CD14-positive monocyte (primary cell): ENCODE results near the gene PI4K2A. TPM values are rescaled to one million over a fixed set of nuclear protein-coding genes. Genes with fewer than 3 reads are reported as not detected.
"Not testable (repeated sequence)": the region's sequence is repeated elsewhere in the genome, so short reads cannot be mapped to it uniquely, and the experiment has no call there.

Experiments used
- DNase-seq, 3 donors: peaks; one replicate each; pipeline ENCODE4 v3.0.0-alpha.2; 2011 to 2022
- H2AFZ ChIP-seq: 2 replicates; pipeline ENCODE4 v1.6.0; 2012; ENCODE audit warnings: mild to moderate bottlenecking, low read depth, low read length, inconsistent platforms; ENCODE audit not compliant: insufficient read depth, poor library complexity, severe bottlenecking
- H3K27ac ChIP-seq, 2 donors: 1 replicate in 1 of 2; 2 replicates in 1 of 2; pipeline ENCODE4 v1.5.1; 2012 to 2013; ENCODE audit warnings: low read length in 2 of 2, control low read depth in 1 of 2, inconsistent platforms in 1 of 2, low read depth in 1 of 2, mild to moderate bottlenecking in 1 of 2
- H3K27me3 ChIP-seq, 2 donors: one replicate each; pipeline versions ENCODE4 v1.6.0 to v1.6.1; 2011 to 2013; ENCODE audit warnings: low read length in 2 of 2; ENCODE audit not compliant: control insufficient read depth in 2 of 2, insufficient read depth in 2 of 2
- H3K36me3 ChIP-seq, 2 donors: replicated peaks in 1 of 2; 1 replicate in 1 of 2; 2 replicates in 1 of 2; pipeline versions ENCODE4 v1.5.1 to v1.6.1; 2012 to 2013; ENCODE audit warnings: low read length in 2 of 2, control low read depth in 1 of 2, inconsistent platforms in 1 of 2, mild to moderate bottlenecking in 1 of 2; ENCODE audit not compliant: insufficient read depth in 2 of 2, control insufficient read depth in 1 of 2
- H3K4me1 ChIP-seq, 2 donors: 1 replicate in 1 of 2; 2 replicates in 1 of 2; pipeline versions ENCODE4 v1.5.1 to v1.6.1; 2012 to 2013; ENCODE audit warnings: low read length in 2 of 2, control low read depth in 1 of 2, inconsistent platforms in 1 of 2, mild to moderate bottlenecking in 1 of 2, moderate library complexity in 1 of 2; ENCODE audit not compliant: insufficient read depth in 2 of 2, control insufficient read depth in 1 of 2
- H3K4me2 ChIP-seq: replicated peaks from 2 replicates; pipeline ENCODE3; 2012; ENCODE audit warnings: low read length, moderate library complexity, mild to moderate bottlenecking; ENCODE audit not compliant: poor library complexity, severe bottlenecking; ENCODE audit errors: extremely low read depth
- H3K4me3 ChIP-seq, 3 experiments: fragments of 200-600 bp in 1 of 3; sonication (generic) in 1 of 3; replicated peaks in 1 of 3; 1 replicate in 2 of 3; 2 replicates in 1 of 3; pipeline ENCODE4 v1.5.1; 2011 to 2013; ENCODE audit warnings: low read length in 3 of 3, mild to moderate bottlenecking in 3 of 3, control low read depth in 2 of 3, low read depth in 2 of 3, inconsistent platforms in 1 of 3, moderate library complexity in 1 of 3
- H3K79me2 ChIP-seq: 2 replicates; pipeline ENCODE4 v1.6.0; 2012; ENCODE audit warnings: mild to moderate bottlenecking, control low read depth, inconsistent platforms, low read length, moderate library complexity; ENCODE audit not compliant: insufficient read depth
- H3K9ac ChIP-seq: 2 replicates; pipeline ENCODE4 v1.6.0; 2017; ENCODE audit warnings: low read length, mild to moderate bottlenecking; ENCODE audit not compliant: insufficient read depth, poor library complexity, severe bottlenecking
- H3K9me3 ChIP-seq, 2 donors: replicated peaks in 1 of 2; 1 replicate in 1 of 2; 2 replicates in 1 of 2; pipeline versions ENCODE4 v1.5.1 to v1.6.1; 2012 to 2013; ENCODE audit warnings: low read length in 2 of 2, control low read depth in 1 of 2; ENCODE audit not compliant: control insufficient read depth in 1 of 2, insufficient read depth in 1 of 2
- H4K20me1 ChIP-seq: 2 replicates; pipeline ENCODE4 v1.6.0; 2012; ENCODE audit warnings: mild to moderate bottlenecking, low read length, control low read depth, moderate library complexity; ENCODE audit not compliant: insufficient read depth
- H3K27ac Mint-ChIP-seq, 7 donors: one replicate each; pipeline ENCODE4 v1.8.0; 2020; ENCODE audit warnings: mild to moderate bottlenecking in 7 of 7, mixed read lengths in 7 of 7, moderate library complexity in 6 of 7, inconsistent platforms in 2 of 7
- H3K27me3 Mint-ChIP-seq, 3 donors: one replicate each; pipeline ENCODE4 v1.8.0; 2021 to 2022; ENCODE audit warnings: low read depth in 3 of 3, mild to moderate bottlenecking in 3 of 3, mixed read lengths in 3 of 3, moderate library complexity in 3 of 3, inconsistent platforms in 1 of 3
- H3K36me3 Mint-ChIP-seq, 2 donors: one replicate each; pipeline ENCODE4 v1.8.0; 2020; ENCODE audit warnings: mixed read lengths in 2 of 2, inconsistent platforms in 1 of 2, mild to moderate bottlenecking in 1 of 2
- H3K4me1 Mint-ChIP-seq: one replicate; pipeline ENCODE4 v1.8.0; 2020; ENCODE audit warnings: mild to moderate bottlenecking, mixed read lengths
- H3K4me3 Mint-ChIP-seq, 2 donors: one replicate each; pipeline ENCODE4 v1.8.0; 2020; ENCODE audit warnings: mild to moderate bottlenecking in 2 of 2, mixed read lengths in 2 of 2, moderate library complexity in 1 of 2
- H3K9me3 Mint-ChIP-seq, 7 donors: one replicate each; pipeline ENCODE4 v1.8.0; 2020 to 2022; ENCODE audit warnings: mixed read lengths in 7 of 7, mild to moderate bottlenecking in 6 of 7, moderate library complexity in 6 of 7, inconsistent platforms in 2 of 7
- WGBS: methylation state at CpG from one replicate; pipeline ENCODE4 v1.1.5; 2013; ENCODE audit warnings: missing lambda C conversion rate; ENCODE audit not compliant: insufficient coverage; 5-methylcytosine and 5-hydroxymethylcytosine counted together
- intact Hi-C, 2 donors: fragments of 100-400 bp; cut with micrococcal nuclease; formaldehyde crosslinking; loops; one replicate each; pipeline versions ENCODE4 v1.15.0 to v1.15.1; 2023
- polyA plus RNA-seq, 3 donors: library from polyadenylated mRNA; depleted of rRNA in 1 of 3; unstranded in 2 of 3; stranded (reverse) in 1 of 3; fragments of 300-500 nt in 2 of 3; fragments of >200 nt in 1 of 3; fragmentation: Illumina TruSeq in 2 of 3; gene quantifications; 1 replicate in 2 of 3; 2 replicates in 1 of 3; pipeline ENCODE4 v1.2.3, GENCODE V29; 2012 to 2021
- TF ChIP-seq, protein P1 (sequence below): fragments of 200-600 bp; IDR thresholded peaks from one replicate; pipeline ENCODE4 v1.8.0; 2022; ENCODE audit warnings: antibody characterized with exemption, mild to moderate bottlenecking

Gene PI4K2A
- polyA plus RNA-seq, 3 donors, result 5.8 to 16.4 (median 6.7) TPM

GRCh38 chr10:97640868-97641811 is 669 bp downstream of the PI4K2A start:
- peak overlapping the region; percentile 91 for H3K4me2 ChIP-seq
- WGBS, result 2% methylated on average over 59 of the region's 67 CpGs
- Mint-ChIP-seq H3K27me3 (peaks cover 2 to 9% (median 3%) of the 10 kb centered on the region in 3 donors), H3K36me3 (peaks cover 30 to 31% of the 10 kb centered on the region in 2 donors), H3K9me3 (no peaks in the 10 kb centered on the region), H3K4me1 (peaks cover 19% of the 10 kb centered on the region), H3K4me3 (peak overlapping the region; percentile 96 to 97), H3K27ac (peak overlapping the region; percentile 89 to 97 (median 91))
- peak overlapping the region; percentile 79 to 90 for H3K27ac ChIP-seq
- DNase-seq, result peak; percentile 67 to 75 (median 70)
- H3K9me3 ChIP-seq, result no peaks in the 10 kb centered on the region
- H3K4me3 ChIP-seq, result peak overlapping the region; percentile 85 to 96 (median 88)
- intact Hi-C loops, result loop anchor here in 1 of 2 donors (5.0 kb wide), 1 partner anchor 46 kb away; the partner anchor contains the start of gene AVPI1
- peaks cover 15% of the 10 kb centered on the region for H4K20me1 ChIP-seq
- H3K9ac ChIP-seq, result peak overlapping the region; percentile 96
- peaks cover 20% of the 10 kb centered on the region for H3K79me2 ChIP-seq
- H2AFZ ChIP-seq, result peak overlapping the region; percentile 71
- H3K36me3 ChIP-seq, result peaks cover 10 to 29% of the 10 kb centered on the region in 2 donors
- H3K4me1 ChIP-seq, result peaks cover 12 to 17% of the 10 kb centered on the region in 2 donors
- H3K27me3 ChIP-seq, result no peaks in the 10 kb centered on the region
- TF ChIP-seq, protein P1, sequence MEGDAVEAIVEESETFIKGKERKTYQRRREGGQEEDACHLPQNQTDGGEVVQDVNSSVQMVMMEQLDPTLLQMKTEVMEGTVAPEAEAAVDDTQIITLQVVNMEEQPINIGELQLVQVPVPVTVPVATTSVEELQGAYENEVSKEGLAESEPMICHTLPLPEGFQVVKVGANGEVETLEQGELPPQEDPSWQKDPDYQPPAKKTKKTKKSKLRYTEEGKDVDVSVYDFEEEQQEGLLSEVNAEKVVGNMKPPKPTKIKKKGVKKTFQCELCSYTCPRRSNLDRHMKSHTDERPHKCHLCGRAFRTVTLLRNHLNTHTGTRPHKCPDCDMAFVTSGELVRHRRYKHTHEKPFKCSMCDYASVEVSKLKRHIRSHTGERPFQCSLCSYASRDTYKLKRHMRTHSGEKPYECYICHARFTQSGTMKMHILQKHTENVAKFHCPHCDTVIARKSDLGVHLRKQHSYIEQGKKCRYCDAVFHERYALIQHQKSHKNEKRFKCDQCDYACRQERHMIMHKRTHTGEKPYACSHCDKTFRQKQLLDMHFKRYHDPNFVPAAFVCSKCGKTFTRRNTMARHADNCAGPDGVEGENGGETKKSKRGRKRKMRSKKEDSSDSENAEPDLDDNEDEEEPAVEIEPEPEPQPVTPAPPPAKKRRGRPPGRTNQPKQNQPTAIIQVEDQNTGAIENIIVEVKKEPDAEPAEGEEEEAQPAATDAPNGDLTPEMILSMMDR, result no peak

DNA sequence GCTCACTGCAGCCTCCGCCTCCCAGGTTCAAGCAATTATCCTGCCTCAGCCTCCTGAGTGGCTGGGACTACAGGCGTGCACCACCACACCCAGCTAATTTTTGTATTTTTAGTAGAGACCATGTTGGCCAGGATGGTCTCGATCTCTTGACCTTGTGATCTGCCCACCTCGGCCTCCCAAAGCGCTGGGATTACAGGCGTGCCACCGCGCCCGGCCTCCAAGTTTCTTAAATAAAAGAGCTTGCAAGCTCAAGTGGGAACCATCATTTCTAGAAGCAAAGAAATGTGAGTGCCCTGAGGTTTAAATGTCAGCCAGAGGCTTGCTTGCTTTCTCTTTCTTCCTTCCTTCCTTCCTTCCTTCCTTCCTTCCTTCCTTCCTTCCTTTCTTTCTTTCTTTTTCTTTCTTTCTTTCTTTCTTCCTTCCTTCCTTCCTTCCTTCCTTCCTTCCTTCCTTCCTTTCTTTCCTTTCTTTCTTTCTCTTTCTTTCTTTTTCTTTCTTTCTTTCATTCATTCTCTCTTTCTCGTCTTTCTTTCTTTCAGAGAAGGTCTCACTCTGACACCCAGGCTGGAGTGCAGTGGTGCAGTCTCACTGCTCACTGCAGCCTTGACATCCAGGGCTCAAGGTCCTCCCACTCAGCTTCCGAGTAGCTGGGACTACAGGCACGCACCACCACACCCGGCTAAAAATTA is 2.1 kb downstream of the PI4K2A start:
- Mint-ChIP-seq H3K36me3 (peaks cover 33 to 35% of the 10 kb centered on the region in 2 donors), H3K4me3 (peak overlapping the region in 1 of 2 donors; percentile 97), H3K27ac (peak overlapping the region in 2 of 7 donors; percentile 21 to 68), H3K4me1 (peaks cover 24% of the 10 kb centered on the region)
- H3K9me3 ChIP-seq, H3K4me3 ChIP-seq, H3K9me3 Mint-ChIP-seq, H3K4me2 ChIP-seq, H2AFZ ChIP-seq, H3K9ac ChIP-seq, H3K27me3 ChIP-seq, DNase-seq, H3K27ac ChIP-seq, H3K27me3 Mint-ChIP-seq: not testable (repeated sequence)
- Histone ChIP-seq H3K4me1 (peaks cover 12 to 22% of the 10 kb centered on the region in 2 donors), H4K20me1 (peaks cover 15% of the 10 kb centered on the region), H3K79me2 (peaks cover 20% of the 10 kb centered on the region), H3K36me3 (peaks cover 10 to 31% of the 10 kb centered on the region in 2 donors)
- intact Hi-C loops, result loop anchor here in 1 of 2 donors (5.0 kb wide), 1 partner anchor 45 kb away; the partner anchor contains the start of gene AVPI1
- WGBS, result 99% methylated on average over 11 of the region's 13 CpGs
